GM19193 (cell line): ENCODE data around the gene SLC39A7.

Experiments used
- POLR2A ChIP-seq: IDR thresholded peaks from 4 replicates; pipeline ENCODE4 v1.6.1; 2011; ENCODE audit not compliant: insufficient read depth, insufficient read length; ENCODE audit errors: extremely low read depth

Gene SLC39A7

GRCh38 chr6:33215271-33216116 is 14.8 kb downstream of the SLC39A7 start:
- TF ChIP-seq POLR2A = no peak

- TF ChIP-seq POLR2A = no peak
Observed at GRCh38 chr6:33216117-33216649, 15.5 kb downstream of the SLC39A7 start.

DNA sequence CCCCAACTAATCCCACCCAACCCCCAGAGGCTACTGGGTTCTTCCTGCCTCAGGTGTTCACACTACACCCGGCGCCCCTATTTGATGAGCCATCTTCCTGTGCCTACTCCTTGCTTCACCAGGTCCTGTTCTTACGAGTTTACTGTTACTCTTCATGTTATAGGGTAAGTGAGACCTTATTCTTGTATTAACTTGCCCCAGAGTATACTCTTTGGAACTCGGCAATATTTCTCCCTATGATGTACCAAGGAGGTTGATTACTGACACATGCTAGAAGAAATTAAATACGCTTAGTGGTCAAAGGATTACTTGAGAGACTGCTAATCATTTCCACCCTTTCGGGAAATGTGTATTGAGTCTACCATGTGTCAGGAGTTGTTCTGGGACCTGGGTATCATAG is 16.6 kb downstream of the SLC39A7 start:
- no peak for TF ChIP-seq POLR2A

- TF ChIP-seq POLR2A = no peak
Observed at GRCh38 chr6:33217681-33218080, 17.0 kb downstream of the SLC39A7 start.

DNA sequence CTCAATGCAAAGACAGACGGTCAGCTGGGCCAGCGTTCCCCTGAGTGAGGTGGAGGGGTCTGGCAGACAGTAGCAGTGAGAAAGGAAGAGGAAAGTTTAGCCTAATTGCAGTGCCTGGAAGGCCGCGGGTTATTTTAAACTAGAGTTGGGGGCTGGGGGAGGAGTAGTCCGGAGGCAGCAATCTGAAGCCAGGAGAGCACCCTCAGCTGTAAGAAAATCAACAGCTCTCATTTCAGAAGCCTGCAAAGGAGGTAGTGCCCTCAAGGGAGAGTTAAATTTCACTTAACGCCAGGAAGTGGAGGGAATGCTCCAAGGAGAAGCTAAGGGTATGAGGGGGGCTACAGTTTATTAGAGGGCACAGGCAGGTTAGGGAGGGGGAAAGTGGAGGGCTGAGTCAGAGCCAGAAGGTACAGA is 34.6 kb downstream of the SLC39A7 start:
- no peak for TF ChIP-seq POLR2A

- no peak for TF ChIP-seq POLR2A
Observed at GRCh38 chr6:33236328-33236727, 35.7 kb downstream of the SLC39A7 start.

DNA sequence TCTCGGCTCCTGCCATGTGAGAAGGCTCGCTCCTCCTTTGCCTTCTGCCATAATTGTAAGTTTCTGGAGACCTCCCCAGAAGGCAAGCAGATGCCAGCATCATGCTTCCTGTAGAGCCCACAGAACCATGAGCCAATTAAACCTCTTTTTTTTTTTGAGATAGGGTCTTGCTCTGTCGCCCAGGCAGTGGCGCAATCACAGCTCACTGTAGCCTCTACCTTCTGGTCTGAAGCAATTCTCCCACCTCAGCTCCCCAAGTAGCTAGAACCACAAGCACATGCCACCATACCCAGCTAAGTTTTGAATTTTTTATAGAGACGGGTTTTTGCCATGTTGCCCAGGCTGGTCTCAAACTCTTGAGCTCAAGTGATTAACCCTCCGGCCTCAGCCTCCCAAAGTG is 36.2 kb downstream of the SLC39A7 start:
- TF ChIP-seq POLR2A = no peak

DNA sequence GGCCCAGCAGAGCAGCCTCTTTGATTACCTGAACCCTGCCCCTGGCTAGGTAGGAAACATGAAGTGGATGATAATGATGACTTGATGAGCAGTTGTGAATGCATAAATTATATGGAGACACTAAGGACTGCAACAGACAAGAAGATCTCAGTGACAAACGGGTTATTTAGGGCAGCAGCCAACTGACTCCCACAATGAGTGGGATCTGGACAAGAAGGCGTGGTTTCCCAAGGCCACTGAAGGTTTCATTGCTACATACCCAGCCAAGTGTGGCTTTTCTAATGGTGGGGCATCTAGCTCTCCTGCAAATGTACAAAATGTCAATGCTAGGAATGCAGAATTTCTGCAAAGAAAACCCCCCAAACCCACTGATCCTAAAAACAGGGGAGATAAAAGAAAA is 37.1 kb downstream of the SLC39A7 start:
- TF ChIP-seq POLR2A = no peak

DNA sequence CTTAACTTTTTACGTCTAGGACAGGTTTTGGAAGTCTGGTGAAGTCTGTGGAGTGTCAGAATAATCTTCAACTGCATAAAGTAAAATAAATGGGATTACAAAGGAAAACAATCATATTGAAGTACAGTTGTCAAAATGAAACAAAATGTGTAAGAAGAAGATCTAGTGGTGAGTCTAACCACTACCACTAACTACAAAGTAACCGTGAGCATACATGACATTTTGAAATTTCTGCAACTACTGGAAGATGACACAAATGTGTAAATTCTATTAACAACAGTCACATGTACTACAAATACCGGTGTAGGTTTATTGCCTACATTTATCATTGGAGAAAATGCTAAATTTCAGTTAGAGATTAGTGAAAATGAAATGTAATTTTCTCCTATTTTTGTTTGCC is 41.3 kb downstream of the SLC39A7 start:
- TF ChIP-seq POLR2A = no peak

- no peak for TF ChIP-seq POLR2A
Observed at GRCh38 chr6:33243476-33243875, 42.8 kb downstream of the SLC39A7 start.

DNA sequence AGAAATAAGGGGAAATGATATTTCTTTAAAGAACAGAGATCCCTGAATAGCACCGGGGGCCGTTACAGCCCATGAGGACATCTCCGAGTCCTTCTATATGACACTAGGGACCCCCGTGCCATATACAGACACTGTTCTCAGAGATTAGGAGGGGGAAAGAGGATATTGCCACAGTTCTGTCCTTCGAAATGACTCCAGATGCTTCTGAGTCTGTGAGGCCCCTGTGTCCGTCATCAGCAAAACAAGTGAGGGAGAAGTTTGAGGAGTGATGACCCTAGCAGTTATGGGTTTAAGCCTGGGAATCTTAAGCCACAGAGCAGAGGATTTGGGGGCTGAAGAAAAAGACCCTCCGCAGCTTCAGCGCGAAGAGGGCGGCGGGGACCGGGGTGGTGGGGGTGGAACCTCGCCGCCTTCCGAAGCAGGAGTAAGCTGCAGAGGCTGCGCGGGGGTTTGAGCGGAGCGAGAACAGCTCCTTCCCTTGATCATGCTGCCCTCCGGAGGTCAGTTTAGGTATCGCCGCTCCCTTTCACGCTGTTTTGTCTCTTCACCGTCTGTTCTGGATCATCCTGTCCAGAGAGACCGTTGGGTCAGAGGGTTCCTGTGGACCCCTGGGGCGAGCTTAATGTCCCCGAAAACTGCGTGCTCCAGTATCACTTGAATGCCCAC is 47.4 kb downstream of the SLC39A7 start:
- TF ChIP-seq POLR2A = no peak

- no peak for TF ChIP-seq POLR2A
Observed at GRCh38 chr6:33248643-33248931, 47.9 kb downstream of the SLC39A7 start.

GRCh38 chr6:33248932-33249731 is 48.5 kb downstream of the SLC39A7 start:
- peak; percentile 91 for TF ChIP-seq POLR2A

GRCh38 chr6:33249732-33250630 is 49.3 kb downstream of the SLC39A7 start:
- no peak for TF ChIP-seq POLR2A
